HEK293T (cell line): ENCODE data around the gene TLE5.

ENCODE experiments used
- ARNT ChIP-seq: fragments of 450-650 bp; IDR thresholded peaks from 2 replicates; pipeline ENCODE4 v1.6.1; 2017; ENCODE audit warnings: mild to moderate bottlenecking
- BHLHE40 ChIP-seq: fragments of 450-650 bp; IDR thresholded peaks from 2 replicates; pipeline ENCODE4 v1.6.1; 2016; ENCODE audit warnings: mild to moderate bottlenecking, moderate library complexity, borderline replicate concordance
- FOXA1 ChIP-seq: fragments of 450-650 bp; IDR thresholded peaks from 2 replicates; pipeline ENCODE4 v1.6.1; 2016; ENCODE audit warnings: mild to moderate bottlenecking
- FOXM1 ChIP-seq: fragments of 450-650 bp; IDR thresholded peaks from 2 replicates; pipeline ENCODE4 v1.6.1; 2017; ENCODE audit warnings: mild to moderate bottlenecking, borderline replicate concordance
- PKNOX1 ChIP-seq: fragments of 450-650 bp; IDR thresholded peaks from 2 replicates; pipeline ENCODE4 v1.6.1; 2016
- SP1 ChIP-seq: fragments of 450-650 bp; IDR thresholded peaks from 2 replicates; pipeline ENCODE4 v1.6.1; 2017
- SUZ12 ChIP-seq: fragments of 450-650 bp; IDR thresholded peaks from 2 replicates; pipeline ENCODE4 v1.6.1; 2016; ENCODE audit warnings: mild to moderate bottlenecking

- TF ChIP-seq FOXM1, result no peak
- TF ChIP-seq PKNOX1, result no peak
- no peak for TF ChIP-seq BHLHE40
- TF ChIP-seq SP1, result no peak
- no peak for TF ChIP-seq FOXA1
- no peak for TF ChIP-seq ARNT
- TF ChIP-seq SUZ12, result no peak
These were observed 16.2 kb downstream of the TLE5 start for GRCh38 chr19:3045885-3046697.
